Activated CD8-positive, alpha-beta memory T cell treated with anti-CD3 and anti-CD28 coated beads, Interleukin-2, amount 50 U/mL, for 24 hours (primary cell): Measurements from ENCODE around the gene ADAMTSL1.
"Not testable (repeated sequence)": the region's sequence is repeated elsewhere in the genome, so short reads cannot be mapped to it uniquely, and the experiment has no call there.

Experiments used
- DNase-seq: peaks from one replicate; pipeline ENCODE4 v3.0.0-alpha.2; 2020; ENCODE audit errors: extremely low read depth

ADAMTSL1 gene

GRCh38 chr9:18857334-18857733 is 383.4 kb downstream of the ADAMTSL1 start:
- DNase-seq, result no peak

- no peak for DNase-seq
Measured at GRCh38 chr9:18857769-18858168, 383.8 kb downstream of the ADAMTSL1 start.

- no peak for DNase-seq
Measured at GRCh38 chr9:18861609-18862544, 387.9 kb downstream of the ADAMTSL1 start.

- no peak for DNase-seq
Measured at GRCh38 chr9:18863791-18864190, 389.8 kb downstream of the ADAMTSL1 start.

- DNase-seq, result no peak
Measured at GRCh38 chr9:18864516-18864915, 390.6 kb downstream of the ADAMTSL1 start.

- no peak for DNase-seq
Measured at GRCh38 chr9:18865542-18865941, 391.6 kb downstream of the ADAMTSL1 start.

GRCh38 chr9:18866121-18866831 is 392.3 kb downstream of the ADAMTSL1 start:
- no peak for DNase-seq

- no peak for DNase-seq
Measured at GRCh38 chr9:18869725-18870124, 395.8 kb downstream of the ADAMTSL1 start.

- no peak for DNase-seq
Measured at GRCh38 chr9:18874069-18874468, 400.1 kb downstream of the ADAMTSL1 start.

- not testable (repeated sequence) for DNase-seq
Measured at GRCh38 chr9:18874990-18875389, 401.0 kb downstream of the ADAMTSL1 start.

- no peak for DNase-seq
Measured at GRCh38 chr9:18877984-18878383, 404.0 kb downstream of the ADAMTSL1 start.

- DNase-seq, result no peak
Measured at GRCh38 chr9:18881758-18882157, 407.8 kb downstream of the ADAMTSL1 start.

- no peak for DNase-seq
Measured at GRCh38 chr9:18887546-18887945, 413.6 kb downstream of the ADAMTSL1 start.

GRCh38 chr9:18888290-18888689 is 414.3 kb downstream of the ADAMTSL1 start:
- DNase-seq, result no peak

- no peak for DNase-seq
Measured at GRCh38 chr9:18889550-18889949, 415.6 kb downstream of the ADAMTSL1 start.

GRCh38 chr9:18890372-18890771 is 416.4 kb downstream of the ADAMTSL1 start:
- no peak for DNase-seq

- DNase-seq, result no peak
Measured at GRCh38 chr9:18891946-18892670, 418.2 kb downstream of the ADAMTSL1 start.

GRCh38 chr9:18893046-18893445 is 419.1 kb downstream of the ADAMTSL1 start:
- DNase-seq, result no peak

GRCh38 chr9:18893491-18893890 is 419.5 kb downstream of the ADAMTSL1 start:
- DNase-seq, result no peak

- DNase-seq, result no peak
Measured at GRCh38 chr9:18896004-18896403, 422.1 kb downstream of the ADAMTSL1 start.

GRCh38 chr9:18896531-18897179 is 422.7 kb downstream of the ADAMTSL1 start:
- no peak for DNase-seq

GRCh38 chr9:18903450-18903849 is 429.5 kb downstream of the ADAMTSL1 start:
- DNase-seq, result no peak
